ENCODE results near the gene ARMC9.
"Not testable (repeated sequence)": the region's sequence is repeated elsewhere in the genome, so short reads cannot be mapped to it uniquely, and the experiment has no call there.

GRCh38 chr2:231403421-231404182, 205.2 kb downstream of the ARMC9 start:
- TF ChIP-seq CTCF, POLR2A (IDR thresholded peaks at IDR 0.05): not testable (repeated sequence)

Measured in testis (tissue), 2 donors.